ENCODE measurements around the gene ARFIP1.

- TF ChIP-seq YY1 (IDR thresholded peaks at IDR 0.05; ENCODE audit: insufficient read depth, insufficient read length) (no peak), ZNF274 (IDR thresholded peaks at IDR 0.05; ENCODE audit: low read depth, low read length) (no peak)
Observed at GRCh38 chr4:152961773-152962115, 182.0 kb downstream of the ARFIP1 start.
